ENCODE results near the gene KDSR.
A peak's percentile ranks its signal among the peaks of the same experiment; 100 is the strongest.
"Not testable (repeated sequence)": the region's sequence is repeated elsewhere in the genome, so short reads cannot be mapped to it uniquely, and the experiment has no call there.

Gene KDSR

DNA sequence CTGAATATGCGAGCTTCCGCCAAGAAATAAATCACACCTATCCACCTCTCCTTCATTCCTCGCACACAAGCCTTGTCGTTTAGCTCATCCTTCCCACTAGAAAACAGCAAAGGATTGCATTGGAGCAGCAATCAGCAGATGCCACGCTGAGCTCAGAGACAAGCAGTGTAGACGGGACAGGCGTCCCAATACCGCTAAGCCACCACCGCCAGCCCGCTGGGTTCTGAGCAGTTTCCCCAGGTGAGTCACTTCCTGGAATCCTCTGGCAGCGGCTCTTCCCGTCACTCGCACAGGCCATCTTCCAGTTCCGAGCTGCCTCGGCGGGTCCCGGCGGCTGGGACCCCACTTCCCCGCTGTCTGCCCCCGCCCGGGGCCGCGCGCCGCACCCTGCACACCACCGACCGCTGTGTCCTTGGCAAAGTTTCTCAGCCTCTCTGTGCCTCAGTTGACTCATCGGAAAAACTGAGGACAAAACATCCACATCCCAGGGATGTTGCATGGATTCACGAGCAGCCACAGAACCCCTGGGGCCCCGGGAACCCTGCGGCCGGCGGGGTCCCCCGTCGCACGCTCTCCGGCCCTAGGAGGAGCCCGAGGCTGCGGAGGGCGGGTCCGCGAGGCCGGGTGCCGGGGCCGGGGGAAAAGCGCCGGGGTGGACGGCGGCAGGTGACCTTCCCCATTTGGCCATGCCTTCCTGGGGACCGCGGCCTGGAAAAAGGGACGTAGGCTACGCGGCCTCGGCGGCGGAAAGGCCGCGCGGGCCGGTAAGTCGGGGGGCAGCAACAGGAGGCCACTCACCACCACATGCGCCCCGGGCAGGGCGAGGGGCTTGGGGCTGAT is 573 bp downstream of the KDSR start:
- DNase-seq (ENCODE audit: low read depth): no peak
- TF ChIP-seq, protein P1, sequence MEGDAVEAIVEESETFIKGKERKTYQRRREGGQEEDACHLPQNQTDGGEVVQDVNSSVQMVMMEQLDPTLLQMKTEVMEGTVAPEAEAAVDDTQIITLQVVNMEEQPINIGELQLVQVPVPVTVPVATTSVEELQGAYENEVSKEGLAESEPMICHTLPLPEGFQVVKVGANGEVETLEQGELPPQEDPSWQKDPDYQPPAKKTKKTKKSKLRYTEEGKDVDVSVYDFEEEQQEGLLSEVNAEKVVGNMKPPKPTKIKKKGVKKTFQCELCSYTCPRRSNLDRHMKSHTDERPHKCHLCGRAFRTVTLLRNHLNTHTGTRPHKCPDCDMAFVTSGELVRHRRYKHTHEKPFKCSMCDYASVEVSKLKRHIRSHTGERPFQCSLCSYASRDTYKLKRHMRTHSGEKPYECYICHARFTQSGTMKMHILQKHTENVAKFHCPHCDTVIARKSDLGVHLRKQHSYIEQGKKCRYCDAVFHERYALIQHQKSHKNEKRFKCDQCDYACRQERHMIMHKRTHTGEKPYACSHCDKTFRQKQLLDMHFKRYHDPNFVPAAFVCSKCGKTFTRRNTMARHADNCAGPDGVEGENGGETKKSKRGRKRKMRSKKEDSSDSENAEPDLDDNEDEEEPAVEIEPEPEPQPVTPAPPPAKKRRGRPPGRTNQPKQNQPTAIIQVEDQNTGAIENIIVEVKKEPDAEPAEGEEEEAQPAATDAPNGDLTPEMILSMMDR (conservative IDR thresholded peaks at IDR 0.05; ENCODE audit: low read depth, low read length): no peak
- H3K4me3 ChIP-seq (ENCODE audit: low read length): peak overlapping the region; percentile 80

DNA sequence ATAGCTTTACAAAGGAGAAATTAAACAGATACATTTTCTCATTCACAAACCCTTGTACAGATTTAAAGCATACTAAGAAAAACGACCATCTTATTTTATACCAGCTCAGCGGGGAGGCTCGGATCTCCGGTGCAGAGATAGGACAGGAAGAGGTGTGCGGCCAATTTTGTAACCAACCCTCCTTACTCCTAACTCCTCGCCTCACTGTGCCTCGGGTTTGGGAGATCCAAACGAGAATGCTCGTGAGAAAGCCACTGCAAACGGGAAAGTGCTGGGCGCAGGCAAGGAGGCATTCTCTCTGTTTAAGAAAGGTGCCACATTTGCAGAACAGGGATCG is 1.2 kb downstream of the KDSR start:
- DNase-seq (ENCODE audit: low read depth): no peak
- H3K4me3 ChIP-seq (ENCODE audit: low read length): peak overlapping the region; percentile 80
- TF ChIP-seq, protein P1 (conservative IDR thresholded peaks at IDR 0.05; ENCODE audit: low read depth, low read length): no peak

DNA sequence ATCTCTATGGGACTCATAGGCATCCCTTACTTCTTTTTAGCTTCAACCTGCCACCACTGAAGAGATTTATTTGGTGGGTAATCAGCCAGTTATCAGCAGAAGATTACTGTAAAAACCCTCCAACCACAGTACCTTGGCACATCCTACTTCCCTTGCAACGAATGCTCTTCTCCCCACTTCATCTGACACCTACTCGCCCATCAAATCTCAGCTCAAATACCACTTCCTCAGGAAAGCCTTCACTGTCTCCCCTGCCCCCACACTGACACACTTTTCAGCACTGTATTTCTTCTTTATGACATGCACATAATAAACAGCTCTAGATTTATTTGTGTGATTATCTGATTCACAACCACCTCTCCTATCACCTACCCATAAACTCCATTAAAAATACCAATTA is 3.1 kb downstream of the KDSR start:
- no peak for DNase-seq (ENCODE audit: low read depth)
- TF ChIP-seq, protein P1 (conservative IDR thresholded peaks at IDR 0.05; ENCODE audit: low read depth, low read length): no peak
- no peak overlapping the region for H3K4me3 ChIP-seq (ENCODE audit: low read length)

DNA sequence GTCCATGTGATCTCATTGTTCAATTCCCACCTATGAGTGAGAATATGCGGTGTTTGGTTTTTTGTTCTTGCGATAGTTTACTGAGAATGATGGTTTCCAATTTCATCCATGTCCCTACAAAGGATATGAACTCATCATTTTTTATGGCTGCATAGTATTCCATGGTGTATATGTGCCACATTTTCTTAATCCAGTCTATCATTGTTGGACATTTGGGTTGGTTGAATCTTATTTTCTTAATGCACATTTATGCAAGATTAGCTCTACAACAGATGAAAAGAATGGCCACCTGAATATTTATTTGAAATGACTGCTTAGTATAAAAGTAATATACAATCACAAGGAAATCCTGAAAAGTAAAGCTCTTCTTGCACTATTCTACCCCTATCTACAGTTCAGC is 3.6 kb downstream of the KDSR start:
- H3K4me3 ChIP-seq (ENCODE audit: low read length); DNase-seq (ENCODE audit: low read depth): not testable (repeated sequence)

DNA sequence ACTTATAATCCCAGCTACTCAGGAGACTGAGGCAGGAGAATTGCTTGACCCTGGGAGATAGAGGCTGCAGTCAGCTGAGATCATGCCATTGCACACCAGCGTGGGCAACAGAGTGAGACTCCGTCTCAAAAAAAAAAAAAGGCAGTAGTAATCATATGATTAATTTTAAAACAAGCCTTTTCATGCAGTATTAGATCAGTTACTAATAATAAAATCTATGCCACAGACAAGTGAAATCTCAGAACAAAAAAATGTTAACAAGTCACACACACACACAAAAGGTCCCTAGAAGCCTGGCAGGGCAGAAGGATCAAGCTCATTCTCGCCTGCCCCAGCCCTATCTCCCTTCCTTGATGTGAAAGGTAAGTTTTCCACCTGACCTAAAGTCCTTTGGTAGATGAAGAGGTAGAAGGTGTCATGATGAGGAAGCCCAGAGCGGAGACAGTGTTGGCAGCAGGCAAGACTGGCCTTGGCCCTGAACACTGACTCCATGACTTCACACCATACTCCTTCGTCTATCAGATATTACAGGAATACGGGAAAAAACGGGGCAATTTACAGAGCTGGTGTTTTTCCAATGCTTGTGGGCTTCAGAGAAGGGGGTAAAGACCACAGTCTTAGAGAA is 10.6 kb downstream of the KDSR start:
- DNase-seq (ENCODE audit: low read depth): no peak
- H3K4me3 ChIP-seq (ENCODE audit: low read length): no peak overlapping the region
- TF ChIP-seq, protein P1 (conservative IDR thresholded peaks at IDR 0.05; ENCODE audit: low read depth, low read length): no peak

DNA sequence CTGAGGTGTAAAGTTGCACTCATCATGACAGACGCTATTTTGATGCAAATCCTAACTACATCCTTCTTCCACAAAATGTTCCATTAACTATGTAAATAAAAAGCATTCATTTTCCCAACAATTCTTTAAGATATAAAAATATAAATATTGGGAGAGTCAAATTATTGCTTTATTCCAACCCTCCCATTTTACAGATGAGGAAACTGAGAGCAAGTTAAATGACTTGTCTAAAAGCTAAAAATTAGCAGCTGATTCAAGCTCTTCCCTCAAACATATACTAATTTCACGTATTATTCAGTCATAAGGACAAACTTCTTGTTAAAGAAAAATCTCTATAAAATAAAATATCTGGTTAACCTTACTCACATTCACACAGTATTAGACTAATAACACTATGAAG is 16.8 kb downstream of the KDSR start:
- TF ChIP-seq, protein P1 (conservative IDR thresholded peaks at IDR 0.05; ENCODE audit: low read depth, low read length): no peak
- no peak for DNase-seq (ENCODE audit: low read depth)

DNA sequence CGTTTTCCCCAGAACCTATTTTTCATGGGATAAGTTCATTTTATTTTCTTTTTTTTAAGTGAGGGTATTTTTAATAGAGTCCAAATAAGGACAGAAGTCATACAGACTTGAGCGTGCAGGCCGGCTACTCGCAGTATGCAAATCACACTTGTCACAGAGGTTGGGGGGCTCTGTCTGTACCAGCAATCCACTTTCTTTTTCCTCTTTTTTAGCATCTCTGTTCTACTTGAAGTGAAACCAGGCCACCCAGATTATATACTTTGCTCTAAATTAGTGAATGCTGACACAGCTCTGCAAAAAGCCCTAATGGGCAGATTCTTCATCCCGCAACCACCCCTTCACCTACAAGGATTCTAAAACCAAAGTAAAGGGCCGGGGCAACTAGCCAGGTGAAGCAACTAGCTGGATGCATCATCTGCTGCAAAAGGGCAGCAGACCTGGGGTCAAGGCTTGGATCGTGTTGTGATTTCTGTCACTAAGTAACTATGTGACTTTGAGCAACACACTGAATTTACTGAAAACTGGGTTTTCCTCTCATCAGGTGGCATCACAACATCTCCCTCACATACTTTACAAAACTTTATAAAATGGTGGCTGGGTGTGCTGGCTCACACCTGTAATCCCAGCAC is 18.4 kb downstream of the KDSR start:
- TF ChIP-seq, protein P1 (conservative IDR thresholded peaks at IDR 0.05; ENCODE audit: low read depth, low read length): no peak
- no peak for DNase-seq (ENCODE audit: low read depth)
- H3K4me3 ChIP-seq (ENCODE audit: low read length): no peak overlapping the region

More for the DNA sequence above, 16.8 kb downstream of the KDSR start:
- no peak overlapping the region for H3K4me3 ChIP-seq (ENCODE audit: low read length)

Data from retinal pigment epithelial cell (primary cell).